CD14-positive monocyte (primary cell): ENCODE data around the gene YOD1. TPM values are rescaled to one million over a fixed set of nuclear protein-coding genes. Genes with fewer than 3 reads are reported as not detected.

ENCODE experiments used
- DNase-seq, 3 donors: peaks; one replicate each; pipeline ENCODE4 v3.0.0-alpha.2; 2011 to 2022
- H2AFZ ChIP-seq: 2 replicates; pipeline ENCODE4 v1.6.0; 2012; ENCODE audit warnings: mild to moderate bottlenecking, low read depth, low read length, inconsistent platforms; ENCODE audit not compliant: insufficient read depth, poor library complexity, severe bottlenecking
- H3K27ac ChIP-seq, 2 donors: 1 replicate in 1 of 2; 2 replicates in 1 of 2; pipeline ENCODE4 v1.5.1; 2012 to 2013; ENCODE audit warnings: low read length in 2 of 2, control low read depth in 1 of 2, inconsistent platforms in 1 of 2, low read depth in 1 of 2, mild to moderate bottlenecking in 1 of 2
- H3K27me3 ChIP-seq, 2 donors: one replicate each; pipeline versions ENCODE4 v1.6.0 to v1.6.1; 2011 to 2013; ENCODE audit warnings: low read length in 2 of 2; ENCODE audit not compliant: control insufficient read depth in 2 of 2, insufficient read depth in 2 of 2
- H3K36me3 ChIP-seq, 2 donors: replicated peaks in 1 of 2; 1 replicate in 1 of 2; 2 replicates in 1 of 2; pipeline versions ENCODE4 v1.5.1 to v1.6.1; 2012 to 2013; ENCODE audit warnings: low read length in 2 of 2, control low read depth in 1 of 2, inconsistent platforms in 1 of 2, mild to moderate bottlenecking in 1 of 2; ENCODE audit not compliant: insufficient read depth in 2 of 2, control insufficient read depth in 1 of 2
- H3K4me1 ChIP-seq, 2 donors: 1 replicate in 1 of 2; 2 replicates in 1 of 2; pipeline versions ENCODE4 v1.5.1 to v1.6.1; 2012 to 2013; ENCODE audit warnings: low read length in 2 of 2, control low read depth in 1 of 2, inconsistent platforms in 1 of 2, mild to moderate bottlenecking in 1 of 2, moderate library complexity in 1 of 2; ENCODE audit not compliant: insufficient read depth in 2 of 2, control insufficient read depth in 1 of 2
- H3K4me2 ChIP-seq: replicated peaks from 2 replicates; pipeline ENCODE3; 2012; ENCODE audit warnings: low read length, moderate library complexity, mild to moderate bottlenecking; ENCODE audit not compliant: poor library complexity, severe bottlenecking; ENCODE audit errors: extremely low read depth
- H3K4me3 ChIP-seq, 3 experiments: fragments of 200-600 bp in 1 of 3; sonication (generic) in 1 of 3; replicated peaks in 1 of 3; 1 replicate in 2 of 3; 2 replicates in 1 of 3; pipeline ENCODE4 v1.5.1; 2011 to 2013; ENCODE audit warnings: low read length in 3 of 3, mild to moderate bottlenecking in 3 of 3, control low read depth in 2 of 3, low read depth in 2 of 3, inconsistent platforms in 1 of 3, moderate library complexity in 1 of 3
- H3K79me2 ChIP-seq: 2 replicates; pipeline ENCODE4 v1.6.0; 2012; ENCODE audit warnings: mild to moderate bottlenecking, control low read depth, inconsistent platforms, low read length, moderate library complexity; ENCODE audit not compliant: insufficient read depth
- H3K9ac ChIP-seq: 2 replicates; pipeline ENCODE4 v1.6.0; 2017; ENCODE audit warnings: low read length, mild to moderate bottlenecking; ENCODE audit not compliant: insufficient read depth, poor library complexity, severe bottlenecking
- H3K9me3 ChIP-seq, 2 donors: replicated peaks in 1 of 2; 1 replicate in 1 of 2; 2 replicates in 1 of 2; pipeline versions ENCODE4 v1.5.1 to v1.6.1; 2012 to 2013; ENCODE audit warnings: low read length in 2 of 2, control low read depth in 1 of 2; ENCODE audit not compliant: control insufficient read depth in 1 of 2, insufficient read depth in 1 of 2
- H4K20me1 ChIP-seq: 2 replicates; pipeline ENCODE4 v1.6.0; 2012; ENCODE audit warnings: mild to moderate bottlenecking, low read length, control low read depth, moderate library complexity; ENCODE audit not compliant: insufficient read depth
- H3K27ac Mint-ChIP-seq, 7 donors: one replicate each; pipeline ENCODE4 v1.8.0; 2020; ENCODE audit warnings: mild to moderate bottlenecking in 7 of 7, mixed read lengths in 7 of 7, moderate library complexity in 6 of 7, inconsistent platforms in 2 of 7
- H3K27me3 Mint-ChIP-seq, 3 donors: one replicate each; pipeline ENCODE4 v1.8.0; 2021 to 2022; ENCODE audit warnings: low read depth in 3 of 3, mild to moderate bottlenecking in 3 of 3, mixed read lengths in 3 of 3, moderate library complexity in 3 of 3, inconsistent platforms in 1 of 3
- H3K36me3 Mint-ChIP-seq, 2 donors: one replicate each; pipeline ENCODE4 v1.8.0; 2020; ENCODE audit warnings: mixed read lengths in 2 of 2, inconsistent platforms in 1 of 2, mild to moderate bottlenecking in 1 of 2
- H3K4me1 Mint-ChIP-seq: one replicate; pipeline ENCODE4 v1.8.0; 2020; ENCODE audit warnings: mild to moderate bottlenecking, mixed read lengths
- H3K4me3 Mint-ChIP-seq, 2 donors: one replicate each; pipeline ENCODE4 v1.8.0; 2020; ENCODE audit warnings: mild to moderate bottlenecking in 2 of 2, mixed read lengths in 2 of 2, moderate library complexity in 1 of 2
- H3K9me3 Mint-ChIP-seq, 7 donors: one replicate each; pipeline ENCODE4 v1.8.0; 2020 to 2022; ENCODE audit warnings: mixed read lengths in 7 of 7, mild to moderate bottlenecking in 6 of 7, moderate library complexity in 6 of 7, inconsistent platforms in 2 of 7
- CTCF ChIP-seq: fragments of 200-600 bp; IDR thresholded peaks from one replicate; pipeline ENCODE4 v1.8.0; 2022; ENCODE audit warnings: antibody characterized with exemption, mild to moderate bottlenecking
- whole genome bisulfite sequencing: methylation state at CpG from one replicate; pipeline ENCODE4 v1.1.5; 2013; ENCODE audit warnings: missing lambda C conversion rate; ENCODE audit not compliant: insufficient coverage; 5-methylcytosine and 5-hydroxymethylcytosine counted together
- intact Hi-C, 2 donors: fragments of 100-400 bp; cut with micrococcal nuclease; formaldehyde crosslinking; loops; one replicate each; pipeline versions ENCODE4 v1.15.0 to v1.15.1; 2023
- polyA plus RNA-seq, 3 donors: library from polyadenylated mRNA; depleted of rRNA in 1 of 3; unstranded in 2 of 3; stranded (reverse) in 1 of 3; fragments of 300-500 nt in 2 of 3; fragments of >200 nt in 1 of 3; fragmentation: Illumina TruSeq in 2 of 3; gene quantifications; 1 replicate in 2 of 3; 2 replicates in 1 of 3; pipeline ENCODE4 v1.2.3, GENCODE V29; 2012 to 2021

The YOD1 gene
- polyA plus RNA-seq, 3 donors: 1.6 to 8.2 (median 1.7) TPM

DNA sequence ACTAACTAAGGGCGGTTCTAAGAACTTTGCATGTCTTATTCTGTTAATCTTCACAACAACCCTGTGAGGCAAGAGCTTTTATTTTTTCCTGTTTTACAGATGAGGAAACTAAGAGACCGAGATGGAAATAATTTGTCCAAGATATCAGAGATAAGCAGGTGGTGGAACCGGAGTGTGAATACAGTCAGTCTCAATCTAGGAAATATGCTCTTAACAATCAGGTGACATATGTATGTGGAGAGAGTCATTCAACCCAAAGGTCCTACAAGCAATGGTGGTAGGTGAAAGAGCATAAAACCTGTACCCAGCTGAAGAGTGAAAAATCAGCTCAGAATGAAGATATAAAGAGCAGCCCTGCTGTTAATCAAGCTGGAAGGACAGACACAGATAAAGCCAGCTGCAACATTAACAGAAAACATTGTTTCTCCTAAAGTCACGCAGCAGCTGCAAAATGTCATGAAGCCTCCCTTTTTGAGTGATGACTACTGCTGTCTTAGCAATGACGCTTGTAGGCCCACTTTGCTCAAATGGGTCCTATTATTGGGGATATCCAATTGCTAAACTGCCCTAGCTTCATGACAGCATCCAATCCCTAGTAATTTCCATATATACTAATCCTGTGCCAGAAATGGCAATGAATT is 50.2 kb downstream of the YOD1 start:
- no peaks in the 10 kb centered on the region for H4K20me1 ChIP-seq
- WGBS: 100% methylated on average over 2 of the region's 5 CpGs
- no peaks in the 10 kb centered on the region for H3K4me1 ChIP-seq
- H3K27me3 ChIP-seq: no peaks in the 10 kb centered on the region
- H3K27me3 Mint-ChIP-seq: peaks cover 2 to 6% (median 3%) of the 10 kb centered on the region in 3 donors
- H3K9me3 ChIP-seq: no peaks in the 10 kb centered on the region
- H3K36me3 Mint-ChIP-seq: no peaks in the 10 kb centered on the region
- no peak overlapping the region for H3K4me3 Mint-ChIP-seq
- H3K9me3 Mint-ChIP-seq: no peaks in the 10 kb centered on the region
- intact Hi-C loops: no loop called here
- DNase-seq: no peak
- no peak for TF ChIP-seq CTCF
- H3K36me3 ChIP-seq: no peaks in the 10 kb centered on the region
- no peak overlapping the region for H3K4me3 ChIP-seq
- H3K4me2 ChIP-seq: no peak overlapping the region
- H3K9ac ChIP-seq: no peak overlapping the region
- H3K27ac Mint-ChIP-seq: no peak overlapping the region
- H3K4me1 Mint-ChIP-seq: peaks cover 2% of the 10 kb centered on the region
- no peak overlapping the region for H3K27ac ChIP-seq
- no peaks in the 10 kb centered on the region for H3K79me2 ChIP-seq
- no peak overlapping the region for H2AFZ ChIP-seq

DNA sequence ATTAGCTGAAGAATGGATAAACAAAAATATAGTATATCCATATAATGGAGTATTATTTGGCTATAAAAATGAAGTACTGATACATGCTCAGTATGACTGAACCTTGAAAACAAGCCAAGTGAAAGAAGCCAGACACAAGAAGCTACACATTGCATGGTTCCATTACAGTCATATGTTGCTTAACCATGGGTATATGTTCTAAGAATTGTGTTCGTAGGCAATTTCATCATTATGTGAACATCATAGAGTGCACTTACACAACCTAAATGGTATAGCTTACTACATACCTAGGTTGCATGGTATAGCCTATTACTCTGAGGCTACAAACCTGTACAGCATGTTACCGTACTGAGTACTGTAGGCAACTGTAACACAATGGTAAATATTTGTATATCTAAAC is 52.2 kb downstream of the YOD1 start:
- no peaks in the 10 kb centered on the region for H3K36me3 Mint-ChIP-seq

More for the DNA sequence above, 52.2 kb downstream of the YOD1 start:
- peaks cover 0 to 4% (median 3%) of the 10 kb centered on the region in 3 donors for H3K27me3 Mint-ChIP-seq
- H3K27me3 ChIP-seq: no peaks in the 10 kb centered on the region
- no peaks in the 10 kb centered on the region for H3K36me3 ChIP-seq
- no peak overlapping the region for H3K4me3 Mint-ChIP-seq
- no peaks in the 10 kb centered on the region for H3K9me3 Mint-ChIP-seq
- no peak overlapping the region for H3K9ac ChIP-seq
- H3K4me1 ChIP-seq: no peaks in the 10 kb centered on the region
- no peaks in the 10 kb centered on the region for H3K4me1 Mint-ChIP-seq
- H3K9me3 ChIP-seq: no peaks in the 10 kb centered on the region
- H3K79me2 ChIP-seq: no peaks in the 10 kb centered on the region
- no peak overlapping the region for H3K4me2 ChIP-seq
- no CpG with 5 or more reads among the region's 2 CpGs for WGBS
- intact Hi-C loops: no loop called here
- H2AFZ ChIP-seq: no peak overlapping the region
- H3K27ac Mint-ChIP-seq: no peak overlapping the region
- DNase-seq: no peak
- no peak overlapping the region for H3K27ac ChIP-seq
- TF ChIP-seq CTCF: no peak
- H4K20me1 ChIP-seq: no peaks in the 10 kb centered on the region
- no peak overlapping the region for H3K4me3 ChIP-seq

Other genes starting within 250 kb of the YOD1 start
- not detected for gene IL20, start 185.6 kb downstream of the YOD1 start, polyA plus RNA-seq
- gene IL24, start 153.8 kb downstream of the YOD1 start, polyA plus RNA-seq: under 1 TPM in 1 of 3 donors, not detected in 2; 0.16 TPM
- 1 to 10 TPM; 1.9 to 3.0 (median 2.2) TPM for gene FCMR, start 129.3 kb downstream of the YOD1 start, polyA plus RNA-seq
- under 1 TPM in 1 of 3 donors, not detected in 2; 0.01 TPM for gene PIGR, start 104.7 kb downstream of the YOD1 start, polyA plus RNA-seq
- not detected for gene FCAMR, start 80.7 kb downstream of the YOD1 start, polyA plus RNA-seq
- gene C1orf116, start 18.5 kb downstream of the YOD1 start, polyA plus RNA-seq: under 1 TPM in 2 of 3 donors, not detected in 1; 0.03 to 0.04 TPM
- 1 to 10 TPM; 2.1 to 6.9 (median 2.3) TPM for gene PFKFB2, start 2.1 kb upstream of the YOD1 start, polyA plus RNA-seq
- not detected for gene C4BPB, start 37.7 kb upstream of the YOD1 start, polyA plus RNA-seq
- gene C4BPA, start 53.0 kb upstream of the YOD1 start, polyA plus RNA-seq: under 1 TPM; 0.09 to 0.25 (median 0.13) TPM